Activated CD8-positive, alpha-beta memory T cell treated with anti-CD3 and anti-CD28 coated beads for 48 hours (primary cell): Measurements from ENCODE around the gene ACOT13.
"Not testable (repeated sequence)": the region's sequence is repeated elsewhere in the genome, so short reads cannot be mapped to it uniquely, and the experiment has no call there.

Source experiments
- DNase-seq, 3 experiments: peaks; one replicate each; pipeline ENCODE4 v3.0.0-alpha.2; 2020; ENCODE audit warnings: low read depth in 2 of 3, low spot score in 2 of 3

Gene ACOT13

GRCh38 chr6:24692003-24692402 lies 25.1 kb downstream of the ACOT13 start:
- no peak for DNase-seq

GRCh38 chr6:24692415-24692814 lies 25.5 kb downstream of the ACOT13 start:
- no peak for DNase-seq

GRCh38 chr6:24692848-24693592 lies 26.1 kb downstream of the ACOT13 start:
- no peak for DNase-seq

GRCh38 chr6:24694198-24694597 lies 27.3 kb downstream of the ACOT13 start:
- DNase-seq = no peak

- not testable (repeated sequence) for DNase-seq
Observed at GRCh38 chr6:24695635-24696034, 28.8 kb downstream of the ACOT13 start.

- no peak for DNase-seq
Observed at GRCh38 chr6:24696097-24696496, 29.2 kb downstream of the ACOT13 start.

GRCh38 chr6:24699521-24700359 lies 32.9 kb downstream of the ACOT13 start:
- DNase-seq = no peak

- no peak for DNase-seq
Observed at GRCh38 chr6:24702720-24703282, 35.9 kb downstream of the ACOT13 start.

GRCh38 chr6:24704468-24704867 lies 37.6 kb downstream of the ACOT13 start:
- DNase-seq = no peak

GRCh38 chr6:24708612-24709011 lies 41.7 kb downstream of the ACOT13 start:
- no peak for DNase-seq

- no peak for DNase-seq
Observed at GRCh38 chr6:24709014-24709711, 42.3 kb downstream of the ACOT13 start.

- DNase-seq = no peak
Observed at GRCh38 chr6:24710519-24711303, 43.8 kb downstream of the ACOT13 start.

GRCh38 chr6:24716602-24717148 lies 49.8 kb downstream of the ACOT13 start:
- not testable (repeated sequence) for DNase-seq

- no peak for DNase-seq
Observed at GRCh38 chr6:24718449-24719124, 51.7 kb downstream of the ACOT13 start.

GRCh38 chr6:24719125-24719971 lies 52.5 kb downstream of the ACOT13 start, which contains the start of gene C6orf62:
Gene C6orf62 (minus strand): TSS chr6:24719154. CDS start chr6:24718668, 486 bp downstream.
- peak in 2 of 3 experiments; percentile 19 to 40 for DNase-seq

- DNase-seq = peak; percentile 51 to 64 (median 63)
Observed at GRCh38 chr6:24720131-24720603, 53.3 kb downstream of the ACOT13 start.

- peak; percentile 96 to 98 (median 97) for DNase-seq
Observed at GRCh38 chr6:24720604-24721460, 54.0 kb downstream of the ACOT13 start.
